ENCODE measurements around the gene CARD8. TPM values are rescaled to one million over a fixed set of nuclear protein-coding genes. Genes with fewer than 3 reads are reported as not detected.
"Not testable (repeated sequence)": the region's sequence is repeated elsewhere in the genome, so short reads cannot be mapped to it uniquely, and the experiment has no call there.

Gene CARD8
- total RNA-seq, 2 donors from 2014 or later, result 166 to 201 TPM

DNA sequence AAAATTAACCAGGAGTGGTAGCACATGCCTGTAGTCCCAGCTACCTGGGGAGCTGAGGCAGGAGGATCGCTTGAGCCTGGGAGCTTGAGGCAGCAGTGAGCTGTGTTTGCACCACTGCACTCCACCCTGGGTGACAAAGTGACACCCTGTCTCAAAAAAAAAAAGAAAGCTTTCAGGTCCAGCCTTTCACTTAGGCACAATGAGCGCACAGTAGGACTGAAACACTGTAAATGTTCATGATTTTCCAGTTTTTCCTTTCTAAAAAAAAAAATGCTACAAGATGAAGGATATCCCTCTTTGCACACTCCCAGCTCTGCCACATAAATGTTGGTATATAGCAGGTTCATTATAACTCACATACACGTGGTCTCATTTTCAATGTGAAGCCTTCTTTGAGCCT, 32.0 kb upstream of the CARD8 start:
- Mint-ChIP-seq H3K9me3 (peaks cover 2 to 3% of the 10 kb centered on the region in 2 donors), H3K36me3 (ENCODE audit: insufficient read depth in 2 of 2) (peaks cover 1 to 5% of the 10 kb centered on the region in 2 donors), H3K4me3 (no peak overlapping the region), H3K27me3 (ENCODE audit: low read depth) (peaks cover 13% of the 10 kb centered on the region), H3K27ac (no peak overlapping the region), H3K4me1 (ENCODE audit: low read depth) (peaks cover 7% of the 10 kb centered on the region)
- ATAC-seq (replicated peaks in 1 of 2) (no peak), DNase-seq (no peak)

DNA sequence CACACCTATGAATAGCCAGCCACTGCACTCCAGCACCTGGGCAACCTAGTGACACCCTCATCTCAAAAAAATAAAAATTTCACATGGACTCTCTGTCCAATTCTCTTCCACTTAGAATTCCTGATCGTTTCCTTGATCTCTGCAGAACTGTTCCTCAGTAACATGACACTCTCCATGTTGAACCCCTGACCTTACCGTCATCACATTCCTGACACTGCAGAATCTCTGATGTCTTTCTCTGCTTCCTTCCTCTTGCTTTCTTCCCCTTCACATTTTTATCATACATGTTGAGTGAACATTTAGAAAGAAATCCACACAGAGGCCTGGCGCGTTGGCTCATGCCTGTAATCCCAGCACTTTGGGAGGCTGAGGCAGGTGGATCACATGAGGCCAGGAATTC, 29.2 kb upstream of the CARD8 start:
- Mint-ChIP-seq H3K4me3 (no peak overlapping the region), H3K36me3 (ENCODE audit: insufficient read depth in 2 of 2) (peaks cover 1 to 5% of the 10 kb centered on the region in 2 donors), H3K27ac (no peak overlapping the region), H3K4me1 (ENCODE audit: low read depth) (no peaks in the 10 kb centered on the region), H3K9me3 (peaks cover 2 to 3% of the 10 kb centered on the region in 2 donors), H3K27me3 (ENCODE audit: low read depth) (peaks cover 13% of the 10 kb centered on the region)
- DNase-seq, result no peak
- no peak for ATAC-seq (replicated peaks in 1 of 2)

DNA sequence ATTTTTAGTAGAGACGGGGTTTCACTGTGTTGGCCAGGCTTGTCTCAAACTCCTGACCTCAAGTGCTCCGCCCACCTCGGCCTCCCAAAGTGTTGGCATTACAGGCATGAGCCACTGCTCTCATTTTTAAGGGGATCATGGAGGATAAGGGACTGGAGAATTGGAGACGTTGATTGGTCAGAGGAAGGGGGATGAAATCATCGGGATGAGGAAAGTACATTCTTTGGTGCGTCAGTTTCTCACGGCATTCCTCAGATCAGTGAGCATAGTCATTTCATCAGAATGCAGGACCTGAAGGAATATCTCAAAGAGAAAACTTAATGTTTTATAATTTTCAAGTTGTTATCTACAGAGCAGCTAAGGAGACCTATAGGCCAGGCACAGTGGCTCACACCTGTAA, 28.2 kb upstream of the CARD8 start:
- Mint-ChIP-seq H3K36me3 (ENCODE audit: insufficient read depth in 2 of 2) (peaks cover 1 to 5% of the 10 kb centered on the region in 2 donors), H3K27me3 (ENCODE audit: low read depth) (peaks cover 13% of the 10 kb centered on the region), H3K4me3 (no peak overlapping the region), H3K4me1 (ENCODE audit: low read depth) (no peaks in the 10 kb centered on the region), H3K9me3 (peaks cover 2 to 3% of the 10 kb centered on the region in 2 donors), H3K27ac (no peak overlapping the region)
- no peak for ATAC-seq (replicated peaks in 1 of 2)
- no peak for DNase-seq

DNA sequence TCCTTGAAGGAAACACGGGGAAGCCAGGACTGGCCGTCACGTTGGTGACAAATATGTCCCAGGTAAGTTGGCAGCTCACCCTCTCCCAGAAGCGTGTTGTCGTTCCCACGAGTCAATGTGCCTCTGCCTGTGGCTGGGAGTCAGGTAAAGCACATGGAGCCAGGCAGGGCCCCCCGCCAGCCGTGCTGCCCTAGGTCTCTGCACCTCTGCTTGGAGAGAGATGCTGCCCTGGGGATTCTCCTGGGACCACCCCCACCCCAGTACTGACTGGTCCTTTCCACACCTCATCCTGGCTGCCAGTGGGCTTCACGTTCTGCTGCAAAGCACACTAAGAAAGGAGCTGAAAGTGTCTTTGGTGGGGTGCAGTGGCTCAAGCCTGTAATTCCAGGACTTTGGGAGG, 24.0 kb upstream of the CARD8 start:
- Mint-ChIP-seq H3K36me3 (ENCODE audit: insufficient read depth in 2 of 2) (peaks cover 1% of the 10 kb centered on the region in 2 donors), H3K4me3 (no peak overlapping the region), H3K27me3 (ENCODE audit: low read depth) (peaks cover 2% of the 10 kb centered on the region), H3K4me1 (ENCODE audit: low read depth) (no peaks in the 10 kb centered on the region), H3K27ac (no peak overlapping the region), H3K9me3 (no peaks in the 10 kb centered on the region)
- DNase-seq (no peak), ATAC-seq (replicated peaks in 1 of 2) (no peak)

DNA sequence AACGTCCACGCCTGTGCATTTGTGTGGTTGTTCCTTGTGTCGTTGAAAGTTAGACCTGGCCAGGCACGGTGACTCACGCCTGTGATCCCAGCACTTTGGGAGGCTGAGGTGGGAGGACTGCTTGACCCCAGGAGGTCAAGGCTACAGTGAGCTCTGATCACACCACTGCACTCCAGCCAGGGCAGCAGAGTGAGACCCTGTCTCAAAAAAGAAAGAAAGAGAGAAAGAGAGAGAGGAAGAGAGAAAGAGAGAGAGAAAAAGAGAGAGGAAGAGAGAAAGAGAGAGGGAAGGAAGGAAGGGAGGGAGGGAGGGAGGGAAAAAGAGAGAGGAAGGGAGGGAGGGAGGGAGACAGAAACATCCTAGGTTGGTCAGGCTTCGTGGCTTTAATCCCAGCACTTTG, 19.2 kb upstream of the CARD8 start:
- no peak for ATAC-seq (replicated peaks in 1 of 2)
- H3K27ac Mint-ChIP-seq, result no peak overlapping the region
- H3K27me3 Mint-ChIP-seq (ENCODE audit: low read depth), result peaks cover 16% of the 10 kb centered on the region
- no peaks in the 10 kb centered on the region for H3K36me3 Mint-ChIP-seq (ENCODE audit: insufficient read depth in 2 of 2)
- no peak for DNase-seq
- peaks cover 20% of the 10 kb centered on the region for H3K4me1 Mint-ChIP-seq (ENCODE audit: low read depth)
- no peak overlapping the region for H3K4me3 Mint-ChIP-seq
- no peaks in the 10 kb centered on the region for H3K9me3 Mint-ChIP-seq

DNA sequence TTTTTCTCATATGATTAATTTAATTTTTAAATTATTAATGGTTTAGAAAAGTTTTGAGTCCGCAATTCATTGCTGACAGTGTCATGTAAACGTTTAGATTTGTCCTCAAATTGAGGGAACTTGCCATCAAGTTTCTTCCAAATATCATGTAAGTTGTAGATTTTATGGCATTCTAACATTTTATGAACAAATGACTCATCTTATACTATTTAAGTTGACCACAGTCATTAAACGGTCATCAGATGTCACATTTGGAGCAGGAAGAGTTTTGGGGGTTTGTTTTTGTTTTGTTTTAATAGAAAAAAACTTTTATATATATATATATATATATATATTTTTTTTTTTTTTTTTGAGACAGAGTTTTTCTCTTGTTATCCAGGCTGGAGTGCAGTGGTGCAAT, 18.5 kb upstream of the CARD8 start:
- no peak overlapping the region for H3K27ac Mint-ChIP-seq
- no peaks in the 10 kb centered on the region for H3K36me3 Mint-ChIP-seq (ENCODE audit: insufficient read depth in 2 of 2)
- no peaks in the 10 kb centered on the region for H3K9me3 Mint-ChIP-seq
- H3K4me3 Mint-ChIP-seq, result no peak overlapping the region
- DNase-seq (no peak), ATAC-seq (replicated peaks in 1 of 2) (no peak)
- H3K4me1 Mint-ChIP-seq (ENCODE audit: low read depth), result peaks cover 26% of the 10 kb centered on the region
- H3K27me3 Mint-ChIP-seq (ENCODE audit: low read depth), result peaks cover 21% of the 10 kb centered on the region

- peak overlapping the region; percentile 84 to 86 for H3K4me3 Mint-ChIP-seq
- H3K4me1 Mint-ChIP-seq (ENCODE audit: low read depth), result peaks cover 32% of the 10 kb centered on the region
- peaks cover 21% of the 10 kb centered on the region for H3K27me3 Mint-ChIP-seq (ENCODE audit: low read depth)
- H3K27ac Mint-ChIP-seq, result no peak overlapping the region
- DNase-seq (peak; percentile 11 to 23), ATAC-seq (replicated peaks in 1 of 2) (peak; percentile 46 to 50)
- no peaks in the 10 kb centered on the region for H3K9me3 Mint-ChIP-seq
- no peaks in the 10 kb centered on the region for H3K36me3 Mint-ChIP-seq (ENCODE audit: insufficient read depth in 2 of 2)
Observed at GRCh38 chr19:48271531-48272151, 15.9 kb upstream of the CARD8 start.

DNA sequence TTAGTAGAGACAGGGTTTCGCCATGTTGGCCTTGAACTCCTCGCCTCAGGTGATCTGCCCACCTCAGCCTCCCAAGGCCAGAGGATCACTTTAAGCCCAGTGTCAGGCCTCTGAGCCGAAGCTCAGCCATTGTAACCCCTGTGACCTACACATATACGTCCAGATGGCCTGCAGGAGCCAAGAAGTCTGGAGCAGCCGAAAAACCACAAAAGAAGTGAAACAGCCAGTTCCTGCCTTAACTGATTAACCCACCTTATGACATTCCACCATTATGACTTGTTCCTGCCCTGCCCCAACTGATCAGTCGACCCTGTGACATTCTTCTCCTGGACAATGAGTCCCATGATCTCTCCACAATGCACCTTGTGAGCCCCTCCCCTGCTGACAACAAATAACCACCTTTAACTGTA, 13.9 kb upstream of the CARD8 start:
- DNase-seq; H3K27ac Mint-ChIP-seq; H3K36me3 Mint-ChIP-seq (ENCODE audit: insufficient read depth in 2 of 2); H3K9me3 Mint-ChIP-seq; ATAC-seq (replicated peaks in 1 of 2): not testable (repeated sequence)
- H3K4me1 Mint-ChIP-seq (ENCODE audit: low read depth), result peaks cover 32% of the 10 kb centered on the region
- H3K27me3 Mint-ChIP-seq (ENCODE audit: low read depth), result peaks cover 36% of the 10 kb centered on the region
- H3K4me3 Mint-ChIP-seq, result peak overlapping the region; percentile 7 to 85

DNA sequence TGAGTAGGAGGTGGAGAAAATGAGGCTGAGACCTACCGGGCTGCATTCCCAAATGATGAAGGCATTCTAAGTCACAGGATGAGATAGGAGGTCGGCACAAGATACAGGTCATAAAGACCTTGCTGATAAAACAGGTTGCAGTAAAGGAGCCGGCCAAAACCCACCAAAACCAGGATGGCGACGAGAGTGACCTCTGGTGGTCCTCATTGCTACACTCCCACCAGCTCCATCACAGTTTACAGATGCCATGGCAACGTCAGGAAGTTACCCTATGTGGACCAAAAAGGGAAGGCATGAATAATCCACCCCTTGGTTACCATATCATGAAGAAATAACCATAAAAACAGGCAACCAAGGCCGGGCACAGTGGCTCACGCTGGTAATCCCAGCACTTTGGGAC, 9.6 kb upstream of the CARD8 start:
- Mint-ChIP-seq H3K4me1 (ENCODE audit: low read depth) (peaks cover 23% of the 10 kb centered on the region), H3K27me3 (ENCODE audit: low read depth) (peaks cover 28% of the 10 kb centered on the region)
- not testable (repeated sequence) for H3K36me3 Mint-ChIP-seq (ENCODE audit: insufficient read depth in 2 of 2); H3K9me3 Mint-ChIP-seq; DNase-seq; H3K27ac Mint-ChIP-seq; H3K4me3 Mint-ChIP-seq; ATAC-seq (replicated peaks in 1 of 2)

GRCh38 chr19:48260359-48260714, 4.6 kb upstream of the CARD8 start:
- DNase-seq; H3K36me3 Mint-ChIP-seq (ENCODE audit: insufficient read depth in 2 of 2); ATAC-seq (replicated peaks in 1 of 2); H3K9me3 Mint-ChIP-seq: not testable (repeated sequence)
- Mint-ChIP-seq H3K4me3 (peak overlapping the region; percentile 88), H3K4me1 (ENCODE audit: low read depth) (peaks cover 41% of the 10 kb centered on the region), H3K27me3 (ENCODE audit: low read depth) (peaks cover 11% of the 10 kb centered on the region), H3K27ac (peak overlapping the region; percentile 92)

- Mint-ChIP-seq H3K27ac (peak overlapping the region; percentile 88), H3K4me1 (ENCODE audit: low read depth) (peaks cover 54% of the 10 kb centered on the region), H3K4me3 (peak overlapping the region; percentile 88)
- not testable (repeated sequence) for ATAC-seq (replicated peaks in 1 of 2); H3K36me3 Mint-ChIP-seq (ENCODE audit: insufficient read depth in 2 of 2); DNase-seq; H3K9me3 Mint-ChIP-seq; H3K27me3 Mint-ChIP-seq (ENCODE audit: low read depth)
Observed at GRCh38 chr19:48258992-48259391, 3.3 kb upstream of the CARD8 start.

DNA sequence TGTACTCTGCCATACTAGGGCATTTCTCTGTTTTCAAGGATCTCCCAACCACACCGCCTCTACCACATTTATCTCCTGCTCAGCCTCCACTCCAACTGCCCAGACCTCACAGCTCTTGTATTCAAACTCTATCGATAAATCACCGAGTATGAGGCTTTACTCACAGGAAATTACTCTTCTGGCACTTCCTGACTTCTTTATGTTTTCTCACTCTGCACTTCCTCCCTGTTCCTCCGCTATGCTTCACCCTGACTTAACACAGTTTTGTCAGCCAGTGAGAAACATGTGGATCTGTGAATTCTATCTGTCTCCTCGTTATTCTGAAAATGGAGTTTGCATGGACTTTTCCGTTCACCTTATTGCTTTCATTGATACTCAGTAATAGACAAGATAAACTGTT, 2.6 kb upstream of the CARD8 start:
- H3K36me3 Mint-ChIP-seq (ENCODE audit: insufficient read depth in 2 of 2), result peaks cover 0 to 6% of the 10 kb centered on the region in 2 donors
- no peaks in the 10 kb centered on the region for H3K9me3 Mint-ChIP-seq
- ATAC-seq (replicated peaks in 1 of 2) (peak; percentile 31 to 34), DNase-seq (peak; percentile 29 to 39)
- H3K4me1 Mint-ChIP-seq (ENCODE audit: low read depth), result peaks cover 61% of the 10 kb centered on the region
- no peaks in the 10 kb centered on the region for H3K27me3 Mint-ChIP-seq (ENCODE audit: low read depth)
- peak overlapping the region; percentile 87 to 88 for H3K4me3 Mint-ChIP-seq
- peak overlapping the region; percentile 88 for H3K27ac Mint-ChIP-seq

- Mint-ChIP-seq H3K36me3 (ENCODE audit: insufficient read depth in 2 of 2) (peaks cover 2 to 6% of the 10 kb centered on the region in 2 donors), H3K4me3 (peak overlapping the region; percentile 77 to 89), H3K4me1 (ENCODE audit: low read depth) (peaks cover 82% of the 10 kb centered on the region), H3K9me3 (no peaks in the 10 kb centered on the region), H3K27me3 (ENCODE audit: low read depth) (no peaks in the 10 kb centered on the region), H3K27ac (peak overlapping the region; percentile 95)
- no peak for ATAC-seq (replicated peaks in 1 of 2)
- no peak for DNase-seq
Observed at GRCh38 chr19:48254529-48254970, 1.2 kb downstream of the CARD8 start.

DNA sequence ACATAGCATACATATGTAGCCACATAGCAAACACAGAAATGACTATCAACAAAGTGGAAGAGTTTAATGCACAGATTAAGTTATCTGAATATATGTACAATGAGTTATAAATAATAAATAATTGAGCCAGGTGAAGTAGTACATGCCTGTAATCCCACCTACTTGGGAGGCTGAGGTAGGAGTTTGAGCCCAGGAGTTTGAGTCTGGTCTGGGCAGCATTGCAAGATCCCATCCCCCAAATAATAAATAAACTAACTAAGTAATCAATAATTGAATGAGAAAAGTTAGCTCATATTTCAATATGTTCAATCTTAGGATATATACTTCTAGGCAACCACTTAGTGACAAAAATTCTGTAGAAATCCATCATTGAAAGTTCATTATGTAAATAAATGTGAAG, 1.7 kb downstream of the CARD8 start:
- H3K4me3 Mint-ChIP-seq, result peak overlapping the region; percentile 33 to 89
- ATAC-seq (replicated peaks in 1 of 2), result no peak
- no peaks in the 10 kb centered on the region for H3K27me3 Mint-ChIP-seq (ENCODE audit: low read depth)
- H3K4me1 Mint-ChIP-seq (ENCODE audit: low read depth), result peaks cover 81% of the 10 kb centered on the region
- H3K27ac Mint-ChIP-seq, result peak overlapping the region; percentile 95
- peaks cover 4 to 8% of the 10 kb centered on the region in 2 donors for H3K36me3 Mint-ChIP-seq (ENCODE audit: insufficient read depth in 2 of 2)
- no peak for DNase-seq
- no peaks in the 10 kb centered on the region for H3K9me3 Mint-ChIP-seq
